Stimulated activated CD4-positive, alpha-beta T cell treated with anti-CD3 and anti-CD28 coated beads, Interleukin-12 subunit alpha, Interleukin-12 subunit beta, amount 100 ng/mL, for 24 hours (primary cell): ENCODE measurements around the gene ZKSCAN4.

Experiments
- DNase-seq, 2 experiments: peaks; one replicate each; pipeline ENCODE4 v3.0.0-alpha.2; 2020; ENCODE audit warnings: low read depth in 2 of 2

The ZKSCAN4 gene

GRCh38 chr6:28209753-28210535 lies 42.1 kb downstream of the ZKSCAN4 start:
- no peak for DNase-seq

DNA sequence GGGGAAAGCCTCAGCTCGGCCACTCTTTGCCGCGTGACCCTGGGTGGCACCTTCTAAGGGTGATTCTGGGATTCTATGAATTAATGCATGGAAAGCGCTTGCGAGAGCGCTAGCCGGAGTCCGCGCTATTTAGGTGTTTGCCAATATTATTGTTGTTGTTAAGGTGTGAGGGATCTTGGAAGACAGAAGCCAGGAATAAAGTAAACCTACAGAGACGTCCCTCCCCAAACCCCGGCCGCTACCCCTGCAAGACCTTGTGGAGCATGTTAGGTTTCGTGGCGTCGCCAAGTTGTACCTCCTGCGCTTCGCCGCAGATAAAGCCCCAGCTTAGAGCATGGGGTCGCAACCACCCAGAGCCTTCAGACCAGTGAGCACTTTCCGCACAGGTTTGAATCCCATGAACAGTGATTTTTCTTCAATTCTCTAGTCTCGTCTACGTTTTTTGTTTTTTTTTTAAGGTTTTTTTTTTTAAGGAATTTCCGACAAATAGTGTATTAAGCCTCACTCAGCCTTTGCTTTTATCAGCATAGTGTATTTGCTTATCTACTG lies 43.9 kb downstream of the ZKSCAN4 start:
- DNase-seq, result no peak

DNA sequence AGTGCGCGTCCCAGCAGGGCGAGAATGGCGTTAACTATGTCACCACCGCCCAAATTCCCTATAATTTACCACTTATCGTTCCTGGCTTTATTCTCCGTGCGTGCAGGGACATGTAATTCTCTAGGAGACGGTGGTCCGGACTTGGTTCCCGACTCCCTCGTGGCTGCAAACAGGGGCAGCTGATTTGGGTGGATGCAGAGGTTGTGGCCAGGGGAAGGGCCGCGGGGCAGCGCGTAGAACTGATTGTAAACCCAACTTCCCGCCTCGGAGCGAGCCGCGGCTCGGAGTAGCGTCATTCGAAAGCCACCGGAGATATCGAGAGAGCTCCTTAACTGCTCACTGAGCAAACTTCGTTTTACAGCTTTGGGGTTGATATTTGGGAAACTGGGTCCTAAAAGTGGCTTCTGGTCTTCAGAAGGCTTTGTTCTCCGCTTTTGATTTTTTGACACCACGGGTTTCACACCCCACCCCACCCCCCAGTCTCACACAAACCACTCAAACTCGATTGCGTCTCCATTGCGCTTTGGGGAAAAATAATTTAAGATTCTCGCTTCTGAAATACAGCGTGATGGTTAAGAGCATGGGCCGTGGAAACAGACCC lies 44.5 kb downstream of the ZKSCAN4 start:
- no peak for DNase-seq

- no peak for DNase-seq
These were observed 45.0 kb downstream of the ZKSCAN4 start for GRCh38 chr6:28206928-28207509.

DNA sequence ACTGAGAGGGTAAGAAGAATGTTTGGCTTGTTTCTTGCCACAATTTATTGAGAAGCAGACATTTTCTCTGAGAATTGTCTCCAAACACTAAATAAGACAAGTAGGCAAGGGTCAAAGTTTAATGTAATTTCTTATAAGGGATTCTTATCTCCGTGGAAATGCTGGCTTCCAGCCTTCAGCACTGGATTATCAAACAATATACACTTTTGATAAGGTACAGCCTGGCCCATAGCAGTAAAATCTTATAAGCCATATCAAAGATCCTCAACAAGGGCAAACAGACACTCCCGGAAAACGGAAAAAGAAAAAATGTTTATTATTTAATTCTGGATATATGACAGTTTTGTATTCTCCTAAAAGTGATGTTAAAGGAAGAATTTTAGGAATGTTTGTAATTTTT lies 45.5 kb downstream of the ZKSCAN4 start:
- no peak for DNase-seq

GRCh38 chr6:28205879-28206278 lies 46.2 kb downstream of the ZKSCAN4 start:
- no peak for DNase-seq

DNA sequence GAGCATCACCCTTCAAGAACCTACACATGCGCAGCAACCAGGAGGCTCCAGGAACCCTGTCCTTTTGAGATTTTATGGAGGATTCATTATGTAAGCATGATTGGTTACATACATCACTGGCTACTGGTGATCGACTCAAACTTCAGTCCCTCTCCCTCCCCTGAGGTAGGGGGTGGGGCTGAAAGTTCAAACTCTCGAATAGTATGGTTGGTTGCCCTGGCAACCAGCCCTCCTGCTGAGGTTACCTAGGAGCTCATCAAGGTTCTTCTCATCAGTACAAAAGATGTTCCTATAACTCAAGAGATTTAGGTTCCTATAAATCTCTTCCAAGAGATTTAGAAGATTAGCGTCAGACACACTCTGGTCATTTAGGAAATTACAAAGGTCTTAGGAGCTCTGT lies 48.9 kb downstream of the ZKSCAN4 start:
- DNase-seq, result no peak

- no peak for DNase-seq
These were observed 52.0 kb downstream of the ZKSCAN4 start for GRCh38 chr6:28200020-28200419.
